GM12874 (cell line): ENCODE data around the gene LMBR1.

Source experiments
- CTCF ChIP-seq: IDR thresholded peaks from 2 replicates; pipeline ENCODE4 v1.5.1; 2011; ENCODE audit warnings: low read depth, mild to moderate bottlenecking, control low read depth, low read length, moderate library complexity; ENCODE audit not compliant: insufficient read depth

Gene LMBR1

GRCh38 chr7:156654511-156655234, 238.3 kb downstream of the LMBR1 start:
- TF ChIP-seq CTCF: no peak

- no peak for TF ChIP-seq CTCF
These were observed 240.0 kb downstream of the LMBR1 start for GRCh38 chr7:156652886-156653568.

- no peak for TF ChIP-seq CTCF
These were observed 241.5 kb downstream of the LMBR1 start for GRCh38 chr7:156651474-156651873.

GRCh38 chr7:156650042-156650441, 242.9 kb downstream of the LMBR1 start:
- no peak for TF ChIP-seq CTCF

GRCh38 chr7:156642306-156643045, 250.5 kb downstream of the LMBR1 start:
- TF ChIP-seq CTCF: no peak

- TF ChIP-seq CTCF: no peak
These were observed 252.0 kb downstream of the LMBR1 start for GRCh38 chr7:156640949-156641485.
